Adrenal gland (tissue), 12 donors: Measurements from ENCODE around the gene PLAA. TPM values are rescaled to one million over a fixed set of nuclear protein-coding genes. Genes with fewer than 3 reads are reported as not detected.

Experiments
- DNase-seq, 7 donors: peaks; one replicate each; pipeline ENCODE4 v3.0.0-alpha.2; 2019 to 2020
- H3K27ac ChIP-seq, 5 donors: fragments of 200-600 bp; sonication (generic) in 4 of 5; 1 replicate in 3 of 5; 2 replicates in 2 of 5; pipeline versions ENCODE4 v1.5.1 to v1.8.0; 2016 to 2020; ENCODE audit warnings: mild to moderate bottlenecking in 1 of 5
- H3K27me3 ChIP-seq: fragments of 200-600 bp; 2 replicates; pipeline ENCODE4 v1.8.0; 2021
- H3K36me3 ChIP-seq, 2 donors: fragments of 200-600 bp; replicated peaks in 1 of 2; 1 replicate in 1 of 2; 2 replicates in 1 of 2; pipeline versions ENCODE4 v1.5.1 to v1.8.0; 2018 to 2022
- H3K4me1 ChIP-seq, 2 donors: fragments of 200-600 bp; replicated peaks in 1 of 2; 1 replicate in 1 of 2; 2 replicates in 1 of 2; pipeline versions ENCODE4 v1.5.1 to v1.8.0; 2018 to 2021
- H3K4me3 ChIP-seq, 4 donors: fragments of 200-600 bp; sonication (generic) in 3 of 4; one replicate each; pipeline ENCODE4 v1.5.1; 2016 to 2018
- H3K9me3 ChIP-seq, 3 donors: fragments of 200-600 bp; sonication (generic) in 1 of 3; replicated peaks in 1 of 3; 1 replicate in 2 of 3; 2 replicates in 1 of 3; pipeline versions ENCODE4 v1.5.1 to v1.8.0; 2016 to 2021
- CTCF ChIP-seq, 6 experiments: fragments of 450-650 bp in 4 of 6; fragments of 200-600 bp in 2 of 6; sonication (generic) in 1 of 6; IDR thresholded peaks; 1 replicate in 5 of 6; 2 replicates in 1 of 6; pipeline versions ENCODE4 v1.5.1 to v1.8.0; 2016 to 2021; ENCODE audit warnings: antibody characterized with exemption in 6 of 6, mild to moderate bottlenecking in 2 of 6, moderate library complexity in 1 of 6
- POLR2A ChIP-seq, 2 donors: fragments of 450-650 bp; IDR thresholded peaks; one replicate each; pipeline ENCODE4 v1.6.1; 2017; ENCODE audit warnings: antibody characterized with exemption in 2 of 2, mild to moderate bottlenecking in 2 of 2, moderate library complexity in 1 of 2
- WGBS, 4 donors: extraction: QIAGEN DNeasy Blood & Tissue Kit in 2 of 4; methylation state at CpG; one replicate each; pipeline versions ENCODE4 v1.1.5 to v1.1.7; 2013 to 2017; 5-methylcytosine and 5-hydroxymethylcytosine counted together
- intact Hi-C, 2 donors: fragments of 100-400 bp; cut with DNase I; formaldehyde crosslinking; loops; one replicate each; pipeline versions ENCODE4 v1.14.1 to v1.15.0; 2022 to 2023
- polyA plus RNA-seq, 3 donors: library from polyadenylated mRNA; stranded (reverse); fragments of 200-250 nt in 2 of 3; fragments of 350-450 nt in 1 of 3; fragmentation: Illumina TruSeq in 1 of 3; extraction: RNeasy Lipid Tissue Mini Kit (QIAGEN cat#74804) in 1 of 3; gene quantifications; one replicate each; pipeline ENCODE4 v1.2.3, GENCODE V29; 2013 to 2014
- total RNA-seq, 9 donors: library from RNA; depleted of rRNA in 4 of 9; stranded (reverse); fragments of >200 nt in 4 of 9; fragments of 120-200 nt in 1 of 9; fragmentation: NEBNext Ultra II Directional in 1 of 9; extraction: Animal tissue kit (Norgen Biotek cat#: 25700) in 1 of 9; gene quantifications; one replicate each; pipeline versions ENCODE4 v1.1.0 to v1.2.4, GENCODE V29; 2013 to 2023
- donor health status: healthy with polysubstance abuse.
- donor health status: Bipolar disorder and iron deficiency.
- donor health status: DM: yes; HTN: yes; CAD: no.
- donor health status: DM: no; HTN: no; CAD: no.
- donor health status: DM: no; HTN: no; CAD: no.
- donor health status: DM: yes; HTN: yes; CAD: no.

PLAA gene
- total and polyA plus RNA-seq, 12 donors = 12.8 to 89.8 (median 37.8) TPM

- 20 to 31% (median 28%) methylated on average over 6 of the region's 6 CpGs for WGBS, 4 donors
Measured at GRCh38 chr9:26956860-26957233, 9.8 kb upstream of the PLAA start.

GRCh38 chr9:26955921-26956859 lies 9.1 kb upstream of the PLAA start, which contains the start of gene IFT74:
TSS of gene IFT74 (plus strand) at chr9:26956412. CDS start at chr9:26961968, 5,556 bp downstream.
- H3K36me3 ChIP-seq = no peaks in the 10 kb centered on the region
- intact Hi-C loops = no loop called here
- peak within 1 kb of the TSS; percentile 86 to 95 (median 91) for H3K27ac ChIP-seq
- no peaks in the 10 kb centered on the region for H3K27me3 ChIP-seq
- DNase-seq = peak; percentile 99
- 0 to 1% (median 1%) methylated on average over 38 to 53 of the region's 53 CpGs for WGBS, 4 donors
- peaks cover 0 to 25% of the 10 kb centered on the region in 2 donors for H3K4me1 ChIP-seq
- no peaks in the 10 kb centered on the region for H3K9me3 ChIP-seq
- H3K4me3 ChIP-seq = peak within 1 kb of the TSS in 3 of 4 donors; percentile 40 to 69 (median 51)
- peak in 1 of 6 experiments; percentile 2 for TF ChIP-seq CTCF (IDR thresholded peaks at IDR 0.05)
- TF ChIP-seq POLR2A (IDR thresholded peaks at IDR 0.05) = peak; percentile 63 to 86

More at GRCh38 chr9:26956860-26957233, 9.8 kb upstream of the PLAA start:
- no peaks in the 10 kb centered on the region for H3K27me3 ChIP-seq
- H3K9me3 ChIP-seq = no peaks in the 10 kb centered on the region
- H3K27ac ChIP-seq = peak overlapping the region; percentile 86 to 95 (median 91)
- peaks cover 0 to 25% of the 10 kb centered on the region in 2 donors for H3K4me1 ChIP-seq
- intact Hi-C loops = no loop called here
- TF ChIP-seq CTCF (IDR thresholded peaks at IDR 0.05) = no peak
- TF ChIP-seq POLR2A (IDR thresholded peaks at IDR 0.05) = no peak
- DNase-seq = no peak
- H3K36me3 ChIP-seq = no peaks in the 10 kb centered on the region
- peak overlapping the region in 3 of 4 donors; percentile 9 to 69 (median 51) for H3K4me3 ChIP-seq

GRCh38 chr9:26955222-26955903 lies 8.3 kb upstream of the PLAA start:
- intact Hi-C loops = no loop called here
- Histone ChIP-seq H3K36me3 (no peaks in the 10 kb centered on the region), H3K27ac (peak overlapping the region; percentile 86 to 95 (median 91)), H3K4me3 (peak overlapping the region in 3 of 4 donors; percentile 40 to 69 (median 51)), H3K27me3 (no peaks in the 10 kb centered on the region), H3K9me3 (no peaks in the 10 kb centered on the region), H3K4me1 (peaks cover 0 to 25% of the 10 kb centered on the region in 2 donors)
- TF ChIP-seq POLR2A (IDR thresholded peaks at IDR 0.05) (peak in 1 of 2 donors; percentile 10), CTCF (IDR thresholded peaks at IDR 0.05) (no peak)
- WGBS, 4 donors = 28 to 36% (median 31%) methylated on average over 4 of the region's 4 CpGs
- DNase-seq = peak in 6 of 7 donors; percentile 31 to 69 (median 51)

GRCh38 chr9:26954050-26954508 lies 7.0 kb upstream of the PLAA start:
- Histone ChIP-seq H3K4me3 (no peak overlapping the region), H3K4me1 (peaks cover 0 to 25% of the 10 kb centered on the region in 2 donors), H3K27me3 (no peaks in the 10 kb centered on the region), H3K9me3 (no peaks in the 10 kb centered on the region), H3K36me3 (no peaks in the 10 kb centered on the region), H3K27ac (peak overlapping the region in 2 of 5 donors; percentile 91 to 95)
- no peak for DNase-seq
- 69 to 77% (median 72%) methylated on average over 3 of the region's 3 CpGs for WGBS, 4 donors
- no peak for TF ChIP-seq POLR2A (IDR thresholded peaks at IDR 0.05)
- no peak for TF ChIP-seq CTCF (IDR thresholded peaks at IDR 0.05)
- intact Hi-C loops = no loop called here
